ENCODE results near the gene SPG7.
"Not testable (repeated sequence)": the region's sequence is repeated elsewhere in the genome, so short reads cannot be mapped to it uniquely, and the experiment has no call there.

Gene SPG7

GRCh38 chr16:89582614-89583196 is 74.5 kb downstream of the SPG7 start:
- DNase-seq, result no peak

GRCh38 chr16:89583197-89583894 is 75.1 kb downstream of the SPG7 start:
- no peak for DNase-seq

GRCh38 chr16:89583895-89584644 is 75.9 kb downstream of the SPG7 start:
- DNase-seq, result no peak

- DNase-seq, result no peak
Observed at GRCh38 chr16:89584768-89585549, 76.8 kb downstream of the SPG7 start.

DNA sequence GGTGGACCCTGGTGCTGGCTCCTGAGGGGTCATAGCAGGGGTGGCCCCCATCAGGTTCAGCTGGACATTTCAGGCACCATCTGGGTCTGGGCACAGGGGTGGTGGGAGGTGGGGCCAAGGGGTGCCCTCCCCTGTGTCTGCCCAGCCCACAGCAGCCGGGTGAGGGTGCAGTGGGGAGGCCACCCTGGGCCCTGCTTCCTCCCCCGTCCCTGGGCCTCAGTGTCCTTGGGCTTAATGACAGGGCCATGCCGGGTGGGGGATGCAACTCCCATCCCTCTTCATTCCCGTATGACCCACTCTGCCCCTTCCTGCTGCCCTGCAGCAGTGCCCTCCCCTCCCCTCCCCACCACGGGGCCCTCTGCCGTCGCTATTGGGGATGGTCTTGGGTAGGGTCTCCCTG is 78.0 kb downstream of the SPG7 start:
- no peak for DNase-seq

DNA sequence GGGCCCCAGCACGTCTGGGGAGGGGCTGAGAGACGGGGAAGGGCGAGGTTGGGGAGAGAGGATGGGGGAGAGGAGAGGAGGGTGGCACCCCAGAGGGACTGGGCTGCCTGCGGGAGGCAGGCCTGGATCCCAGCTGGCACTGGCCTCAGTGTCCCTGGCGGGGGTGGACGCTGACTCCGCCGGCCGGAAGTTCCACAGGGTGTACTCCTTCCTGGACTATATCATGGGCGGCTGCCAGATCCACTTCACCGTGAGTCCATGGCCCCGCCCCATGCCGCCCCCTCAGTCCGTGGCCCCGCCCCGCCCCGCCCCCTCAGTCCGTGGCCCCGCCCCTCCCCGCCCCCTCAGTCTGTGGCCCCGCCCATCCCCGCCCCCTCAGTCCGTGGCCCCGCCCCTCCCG is 78.7 kb downstream of the SPG7 start:
- DNase-seq, result no peak

DNA sequence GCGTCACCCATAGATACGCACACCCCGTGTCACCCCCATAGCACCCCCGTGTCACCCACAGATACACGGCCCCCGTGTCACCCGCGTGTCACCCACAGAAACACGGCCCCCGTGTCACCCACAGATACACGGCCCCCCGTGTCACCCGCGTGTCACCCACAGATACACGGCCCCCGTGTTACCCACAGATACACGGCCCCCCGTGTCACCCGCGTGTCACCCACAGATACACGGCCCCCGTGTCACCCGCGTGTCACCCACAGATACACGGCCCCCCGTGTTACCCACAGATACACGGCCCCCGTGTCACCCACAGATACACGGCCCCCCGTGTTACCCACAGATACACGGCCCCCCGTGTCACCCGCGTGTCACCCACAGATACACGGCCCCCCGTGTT is 79.5 kb downstream of the SPG7 start:
- not testable (repeated sequence) for DNase-seq

DNA sequence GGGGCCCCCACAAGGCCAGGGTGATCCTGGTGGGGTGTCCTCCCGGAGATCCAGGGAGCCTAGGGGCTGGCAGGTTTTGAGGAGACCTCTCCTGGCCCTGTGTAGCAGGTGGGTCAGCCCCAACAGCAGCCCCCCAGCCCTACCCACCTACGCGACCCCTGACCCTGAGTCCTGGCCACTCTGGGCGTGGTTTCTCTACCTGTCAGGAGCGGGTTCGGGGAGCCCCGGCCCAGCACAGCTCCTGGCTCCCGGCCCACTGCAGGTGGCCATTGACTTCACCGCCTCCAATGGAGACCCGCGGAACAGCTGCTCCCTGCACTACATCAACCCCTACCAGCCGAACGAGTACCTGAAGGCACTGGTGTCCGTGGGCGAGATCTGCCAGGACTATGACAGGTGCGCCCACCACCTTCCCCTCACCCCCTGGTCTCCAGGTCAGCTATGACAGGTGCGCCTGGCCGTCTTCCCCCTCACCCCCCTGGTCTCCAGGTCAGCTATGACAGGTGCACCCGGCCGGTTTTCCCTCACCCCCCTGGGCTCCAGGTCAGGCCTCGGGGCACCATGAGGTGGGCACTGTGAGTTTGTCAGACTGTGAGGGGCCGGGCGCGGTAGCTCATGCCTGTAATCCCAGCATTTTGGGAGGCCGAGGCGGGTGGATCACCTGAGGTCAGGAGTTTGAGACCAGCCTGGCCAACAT is 80.4 kb downstream of the SPG7 start:
- DNase-seq, result no peak

DNA sequence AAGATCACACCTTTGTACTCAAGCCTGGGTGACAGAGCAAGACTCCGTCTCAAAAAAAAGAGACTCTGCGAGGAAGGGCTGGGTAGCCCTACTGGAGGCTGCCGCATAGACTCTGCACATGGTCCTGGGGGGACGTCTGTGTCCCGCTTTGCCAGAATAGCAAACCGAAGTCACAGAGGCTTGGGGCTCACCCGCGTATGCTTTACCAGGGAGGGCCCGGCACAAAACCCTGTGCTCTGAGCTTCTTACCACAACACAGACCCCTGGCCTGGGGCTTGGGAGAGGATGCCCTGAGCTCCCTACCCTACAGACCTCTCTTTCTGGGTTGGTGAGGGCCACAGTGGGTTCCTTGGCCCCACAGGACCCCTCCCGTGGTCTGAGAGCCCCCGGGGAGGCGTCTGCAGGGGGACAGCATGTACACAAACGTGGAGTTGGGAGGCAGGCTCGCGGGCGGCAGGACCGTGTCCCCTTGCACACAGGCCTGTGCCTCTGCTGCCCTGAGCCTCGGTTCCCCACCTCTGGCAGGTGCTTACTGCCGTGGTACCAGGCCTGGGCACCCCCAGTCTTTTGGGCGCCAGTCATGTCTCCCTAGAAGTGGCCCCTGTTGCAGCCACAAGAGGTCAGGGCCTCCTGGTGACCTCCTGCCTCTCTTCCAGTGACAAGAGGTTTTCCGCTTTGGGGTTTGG is 81.2 kb downstream of the SPG7 start:
- DNase-seq, result no peak

DNA sequence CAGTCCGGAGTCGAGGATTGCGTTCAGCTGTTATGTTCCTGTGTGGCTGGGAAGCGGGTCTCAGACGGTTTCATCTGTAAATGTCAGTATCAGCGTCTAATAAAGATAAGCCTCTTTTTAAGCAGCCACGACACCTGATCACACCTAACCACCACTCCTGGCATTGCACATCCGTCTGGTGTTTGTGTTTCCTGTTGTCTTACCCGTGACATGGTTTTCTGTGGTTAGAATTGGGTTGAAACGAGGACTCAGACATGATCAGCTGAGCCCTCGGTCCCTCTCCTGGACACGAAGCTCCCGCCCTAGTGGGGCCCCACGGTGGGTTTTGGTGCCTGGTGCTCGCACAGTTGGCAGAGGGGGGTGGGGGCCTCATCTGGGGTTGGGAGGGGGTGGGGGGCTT is 85.6 kb downstream of the SPG7 start:
- no peak for DNase-seq

DNA sequence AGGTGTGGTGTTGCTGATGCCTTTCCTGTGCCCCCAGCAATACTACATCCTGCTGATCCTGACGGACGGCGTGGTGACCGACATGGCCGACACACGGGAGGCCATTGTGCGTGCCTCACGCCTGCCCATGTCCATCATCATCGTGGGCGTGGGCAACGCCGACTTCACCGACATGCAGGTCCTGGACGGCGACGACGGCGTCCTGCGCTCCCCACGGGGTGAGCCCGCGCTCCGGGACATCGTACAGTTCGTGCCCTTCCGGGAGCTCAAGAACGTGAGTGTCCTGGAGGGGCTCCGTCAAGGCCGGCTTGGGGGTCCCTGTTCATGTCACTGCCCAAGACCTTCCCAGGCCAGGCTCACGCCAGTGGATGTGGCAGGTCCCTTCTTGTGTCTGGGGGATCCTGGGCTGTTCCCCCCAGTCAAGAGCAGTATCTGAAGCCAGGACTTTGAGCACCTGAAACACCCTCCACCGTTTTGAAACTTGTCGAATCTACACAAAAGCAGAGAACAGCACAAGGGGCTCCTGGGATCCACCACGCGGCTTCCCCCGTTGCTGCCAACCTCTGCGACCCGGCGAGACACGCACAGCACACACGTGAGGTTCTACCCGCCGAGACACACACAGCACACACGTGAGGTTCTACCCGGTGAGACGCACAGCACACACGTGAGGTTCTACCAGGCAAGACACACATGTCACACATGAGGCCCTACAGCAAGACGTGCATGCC is 87.3 kb downstream of the SPG7 start:
- DNase-seq, result no peak

DNA sequence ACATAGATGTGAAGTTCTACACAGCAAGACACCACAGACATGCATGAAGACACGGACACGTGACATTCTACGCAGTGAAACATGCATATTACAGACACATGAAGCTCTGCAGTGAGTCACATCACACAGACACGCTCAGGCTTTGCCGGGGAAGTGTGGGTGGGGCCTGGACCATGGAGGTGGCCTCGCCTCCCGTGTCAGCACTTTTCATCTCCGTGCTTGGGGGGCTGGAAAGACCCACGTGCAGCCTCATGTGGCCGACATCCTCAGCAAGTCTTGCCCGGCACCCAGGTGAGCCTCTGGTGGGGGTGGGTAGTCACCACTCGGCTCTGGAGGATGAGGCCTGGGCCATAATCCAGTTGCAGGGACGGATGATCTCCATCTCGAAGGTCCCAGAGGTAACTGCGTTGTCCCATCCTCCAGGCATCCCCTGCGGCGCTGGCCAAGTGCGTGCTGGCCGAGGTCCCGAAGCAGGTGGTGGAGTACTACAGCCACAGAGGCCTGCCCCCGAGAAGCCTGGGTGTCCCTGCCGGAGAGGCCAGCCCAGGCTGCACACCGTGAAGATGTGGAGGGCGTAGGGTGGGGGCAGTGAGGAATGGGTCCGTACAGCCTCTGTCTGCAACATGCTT is 88.0 kb downstream of the SPG7 start:
- no peak for DNase-seq

GRCh38 chr16:89596957-89597649 is 88.9 kb downstream of the SPG7 start:
- DNase-seq, result no peak

DNA sequence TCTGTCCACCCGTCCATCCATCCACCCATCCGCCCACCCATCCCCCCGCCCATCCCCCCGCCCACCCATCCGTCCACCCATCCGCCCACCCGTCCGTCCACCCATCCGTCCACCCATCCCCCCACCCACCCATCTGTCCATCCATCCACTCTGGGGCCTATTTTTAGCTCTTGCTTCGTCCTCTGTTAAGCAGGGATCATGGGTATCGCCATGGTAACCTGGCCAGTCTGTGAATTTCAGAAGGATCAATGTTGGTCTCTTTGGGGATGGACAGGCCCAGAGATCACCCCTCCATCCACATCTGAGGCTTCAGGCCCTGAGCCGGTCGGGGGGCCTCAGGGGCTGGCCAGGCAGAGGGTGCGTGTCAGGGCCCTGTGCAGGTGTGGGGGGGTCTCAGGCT is 90.0 kb downstream of the SPG7 start:
- no peak for DNase-seq

DNA sequence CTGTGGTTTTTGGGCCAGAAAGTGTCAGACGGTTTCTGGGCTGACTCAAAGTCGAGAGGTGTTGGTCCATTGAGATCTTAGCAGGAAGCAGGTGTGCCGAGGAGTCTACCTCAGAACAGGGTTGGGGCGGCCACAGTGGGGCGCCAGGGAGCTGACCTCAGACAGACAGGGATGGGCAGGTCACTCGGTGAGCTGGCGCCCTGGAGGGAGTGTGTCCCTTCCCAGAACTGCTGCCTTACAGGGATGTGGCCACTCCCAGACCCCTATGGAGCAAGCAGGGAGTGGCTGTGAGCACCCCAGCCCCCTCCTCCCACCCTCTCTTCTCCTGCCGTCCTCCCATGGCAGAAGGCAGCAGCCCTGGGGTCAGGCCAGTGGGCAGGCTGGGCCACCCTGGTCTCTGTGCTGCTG is 91.3 kb downstream of the SPG7 start:
- DNase-seq, result no peak

DNA sequence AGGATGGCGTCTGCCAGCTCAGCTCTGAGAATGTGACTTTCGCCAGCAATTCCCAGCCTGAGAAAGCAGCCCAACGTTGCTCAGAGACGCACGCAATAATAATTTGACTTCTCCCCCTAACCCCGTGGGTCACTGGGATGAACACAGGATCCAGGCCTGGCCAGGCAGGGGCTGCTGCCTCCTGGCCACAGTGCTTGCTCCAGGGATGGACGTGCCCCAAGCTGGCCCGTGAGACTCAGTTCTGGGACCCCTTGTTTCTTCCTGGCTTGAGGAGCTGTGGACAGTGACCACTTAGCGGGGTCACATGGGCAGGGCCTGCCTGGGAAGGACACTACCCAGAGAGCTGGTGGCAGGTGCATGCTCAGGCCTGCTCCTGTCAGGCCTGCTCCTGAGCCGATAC is 91.7 kb downstream of the SPG7 start:
- DNase-seq, result no peak

GRCh38 chr16:89600427-89600826 is 92.2 kb downstream of the SPG7 start:
- no peak for DNase-seq

DNA sequence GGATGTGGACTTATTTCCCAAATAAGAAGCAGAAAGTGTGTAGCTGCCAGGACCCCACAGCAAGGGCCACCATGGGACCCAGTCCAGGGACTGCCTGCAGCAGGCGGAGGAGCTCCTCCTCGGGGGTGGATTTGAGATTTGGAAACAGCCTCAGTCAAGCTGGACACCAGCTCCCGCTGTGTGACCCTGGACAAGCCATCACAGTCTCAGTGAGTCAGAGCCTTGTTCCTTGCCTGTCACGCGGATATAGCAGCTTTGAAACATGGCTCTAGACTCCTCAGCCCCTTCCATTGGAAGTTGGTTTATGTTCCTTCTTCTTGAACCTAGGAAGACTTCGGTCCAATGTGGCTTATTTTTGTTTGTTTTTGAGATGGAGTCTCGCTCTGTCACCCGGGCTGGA is 92.8 kb downstream of the SPG7 start:
- no peak for DNase-seq

DNA sequence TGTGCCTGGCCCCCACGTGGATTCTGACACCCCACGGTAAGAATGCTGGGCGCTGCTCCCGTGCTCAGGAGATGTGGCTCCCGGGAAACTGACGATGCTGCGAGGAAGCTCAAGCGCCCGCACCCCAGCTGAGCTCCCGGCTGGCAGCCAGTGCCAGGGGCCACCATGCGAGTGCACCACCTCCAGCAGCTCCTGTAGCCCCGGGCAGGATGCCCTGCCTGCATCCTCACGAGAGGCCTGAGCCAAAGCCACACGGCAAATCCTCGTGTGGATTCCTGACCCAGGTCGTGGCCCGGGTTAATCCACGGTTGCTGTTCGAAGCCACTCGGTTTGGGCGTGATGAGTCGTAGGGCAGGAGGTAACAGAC is 93.7 kb downstream of the SPG7 start:
- no peak for DNase-seq

- DNase-seq, result no peak
Observed at GRCh38 chr16:89602273-89602951, 94.2 kb downstream of the SPG7 start.
